ENCODE measurements around the gene OPN5.
"Not testable (repeated sequence)": the region's sequence is repeated elsewhere in the genome, so short reads cannot be mapped to it uniquely, and the experiment has no call there.

The OPN5 gene, protein sequence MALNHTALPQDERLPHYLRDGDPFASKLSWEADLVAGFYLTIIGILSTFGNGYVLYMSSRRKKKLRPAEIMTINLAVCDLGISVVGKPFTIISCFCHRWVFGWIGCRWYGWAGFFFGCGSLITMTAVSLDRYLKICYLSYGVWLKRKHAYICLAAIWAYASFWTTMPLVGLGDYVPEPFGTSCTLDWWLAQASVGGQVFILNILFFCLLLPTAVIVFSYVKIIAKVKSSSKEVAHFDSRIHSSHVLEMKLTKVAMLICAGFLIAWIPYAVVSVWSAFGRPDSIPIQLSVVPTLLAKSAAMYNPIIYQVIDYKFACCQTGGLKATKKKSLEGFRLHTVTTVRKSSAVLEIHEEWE

DNA sequence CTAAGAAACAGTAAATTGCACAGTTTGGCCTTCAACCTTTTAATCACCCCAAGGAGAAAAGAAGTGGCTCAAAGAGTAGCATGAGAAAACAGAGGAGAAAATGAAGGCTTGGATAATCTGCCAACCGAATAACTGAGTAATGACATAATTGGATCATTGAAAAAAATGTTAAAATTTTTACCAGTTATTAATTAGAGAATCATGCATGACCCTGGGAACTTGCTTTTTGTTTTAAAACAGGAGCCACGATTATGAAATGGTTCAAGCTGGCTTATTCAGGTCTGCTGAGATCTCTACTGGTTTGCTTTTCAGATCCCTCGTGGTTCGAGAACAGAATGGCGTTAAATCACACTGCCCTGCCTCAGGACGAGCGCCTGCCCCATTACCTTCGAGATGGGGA is at the start of gene OPN5:
OPN5 (plus strand) TSS at position 301 of the 400 bp plus-strand sequence; CDS start at position 336, 35 bp downstream.
- DNase-seq, result no peak

DNA sequence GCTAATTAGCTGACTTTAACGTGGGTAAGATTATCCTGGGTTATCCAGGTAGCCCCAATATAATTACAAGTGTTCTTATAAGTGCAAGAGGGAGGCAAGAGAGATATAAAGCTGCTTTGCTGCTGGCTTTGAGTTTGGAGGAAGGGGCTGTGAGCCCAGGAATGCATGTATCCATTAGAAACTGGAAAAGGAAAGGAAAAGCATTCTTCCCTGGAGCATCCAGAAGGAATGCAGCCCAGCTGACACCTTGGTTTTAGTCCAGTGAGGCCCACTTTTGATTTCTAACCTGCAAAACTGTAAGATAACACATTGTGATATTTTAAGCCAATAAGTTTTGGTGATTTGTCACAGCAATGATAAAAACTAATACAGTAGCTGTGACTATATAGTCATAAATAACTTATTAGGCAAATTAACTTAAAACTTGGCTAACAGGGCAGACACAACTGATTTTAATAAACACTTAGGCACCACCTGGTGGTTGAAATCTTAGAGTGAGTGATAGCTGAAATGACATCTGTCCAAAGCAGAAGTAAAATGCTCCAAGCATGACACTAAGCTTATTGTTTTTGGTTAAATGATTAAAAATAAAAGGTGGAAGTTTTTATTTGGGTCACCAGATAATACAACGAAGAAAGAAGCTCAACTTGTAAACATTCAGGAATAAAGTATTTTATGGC is 47.8 kb upstream of the OPN5 start:
- DNase-seq, result no peak

DNA sequence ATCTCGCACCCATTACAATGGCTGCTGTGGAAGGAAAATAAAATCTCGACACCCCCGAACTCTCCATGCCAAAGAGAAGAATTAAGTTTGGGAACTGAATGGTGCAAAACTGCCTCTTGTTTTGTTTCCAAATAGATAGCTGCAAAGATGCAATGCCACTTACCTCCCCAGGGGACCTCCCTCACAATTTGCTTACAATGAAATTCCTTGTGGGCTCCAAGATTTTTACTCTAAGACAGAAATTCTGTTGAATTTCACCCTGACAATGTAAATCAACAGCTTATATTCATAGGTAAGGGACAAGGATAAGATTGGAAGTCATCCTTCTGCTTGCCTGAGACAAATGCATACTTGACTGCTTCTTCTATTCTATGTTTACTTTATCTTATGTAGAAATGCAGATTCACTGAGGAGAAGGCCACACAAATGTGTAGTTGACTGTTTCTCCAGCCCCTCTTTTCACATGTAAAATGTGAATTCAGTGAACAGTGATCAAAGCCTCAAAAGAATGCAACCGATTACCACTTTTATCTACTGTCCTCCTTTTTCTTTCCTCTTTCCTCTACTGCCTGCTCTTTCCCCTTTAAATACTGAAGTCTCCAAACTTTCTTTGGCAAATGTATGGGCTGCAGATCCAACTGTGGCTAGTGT is 46.9 kb upstream of the OPN5 start:
- DNase-seq, result no peak

DNA sequence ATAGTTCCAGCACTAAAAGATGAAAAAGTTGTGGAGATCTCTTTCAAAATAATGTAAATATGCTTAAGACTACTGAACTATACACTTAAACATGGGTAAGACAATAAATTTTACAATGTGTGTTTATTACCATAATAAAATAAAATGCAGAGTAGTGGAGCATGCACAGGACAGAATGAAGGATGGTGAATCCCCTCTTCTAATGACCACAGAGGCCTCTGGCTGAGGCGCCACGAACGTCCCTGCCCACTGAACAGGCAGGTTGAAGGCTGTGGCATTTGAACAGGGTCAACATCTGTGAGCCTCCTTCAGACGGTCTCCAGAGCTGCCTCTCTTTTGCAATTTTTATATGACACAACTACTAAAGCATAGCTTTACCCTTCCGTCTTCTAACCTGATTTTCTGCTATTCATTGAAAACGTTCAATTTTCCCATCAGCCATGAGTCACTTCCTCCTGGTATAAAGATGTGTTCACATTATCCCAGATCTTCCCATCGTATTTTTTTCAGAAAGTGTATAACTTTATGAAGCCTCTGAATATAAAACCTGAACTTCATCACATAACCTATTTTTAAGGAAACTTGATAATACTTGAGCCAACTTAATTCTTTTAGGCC is 45.6 kb upstream of the OPN5 start:
- DNase-seq, result no peak

DNA sequence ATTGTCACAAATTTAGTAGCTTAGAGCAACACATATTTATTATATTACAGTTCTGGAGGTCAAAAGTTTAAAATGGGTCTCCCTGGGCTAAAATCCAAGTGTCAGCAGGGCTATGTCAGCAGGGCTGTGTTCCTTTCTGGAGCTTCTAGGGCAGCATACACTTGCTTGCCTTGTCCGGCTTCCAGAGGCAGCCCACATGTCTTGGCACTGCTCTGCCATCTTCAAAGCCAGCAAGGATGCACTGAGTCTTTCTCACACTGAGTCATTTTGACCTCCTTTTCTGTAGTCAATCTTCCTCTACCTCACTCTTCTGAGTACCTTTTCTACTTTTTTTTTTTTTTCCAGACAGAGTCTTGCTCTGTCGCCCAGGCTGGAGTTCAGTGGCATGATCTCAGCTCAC is 44.4 kb upstream of the OPN5 start:
- no peak for DNase-seq

DNA sequence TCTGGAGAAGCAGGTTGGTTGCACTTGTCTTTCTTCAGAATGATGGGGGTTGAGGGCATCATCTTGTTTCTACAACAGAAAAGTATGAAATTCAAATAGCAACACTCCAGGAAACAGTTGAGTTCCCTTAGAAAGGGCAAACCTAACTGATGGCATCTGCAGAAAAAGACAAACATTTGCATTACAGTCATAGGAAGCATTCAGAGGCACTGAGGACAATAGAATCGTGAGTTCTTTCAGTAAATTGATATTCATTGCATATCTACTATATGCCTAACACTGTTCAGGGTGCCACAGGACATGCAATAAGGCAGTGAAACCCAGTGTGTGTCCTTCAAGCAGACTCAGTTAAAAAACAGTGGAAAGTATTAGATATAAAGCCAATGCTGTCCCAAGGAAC is 41.1 kb upstream of the OPN5 start:
- no peak for DNase-seq

DNA sequence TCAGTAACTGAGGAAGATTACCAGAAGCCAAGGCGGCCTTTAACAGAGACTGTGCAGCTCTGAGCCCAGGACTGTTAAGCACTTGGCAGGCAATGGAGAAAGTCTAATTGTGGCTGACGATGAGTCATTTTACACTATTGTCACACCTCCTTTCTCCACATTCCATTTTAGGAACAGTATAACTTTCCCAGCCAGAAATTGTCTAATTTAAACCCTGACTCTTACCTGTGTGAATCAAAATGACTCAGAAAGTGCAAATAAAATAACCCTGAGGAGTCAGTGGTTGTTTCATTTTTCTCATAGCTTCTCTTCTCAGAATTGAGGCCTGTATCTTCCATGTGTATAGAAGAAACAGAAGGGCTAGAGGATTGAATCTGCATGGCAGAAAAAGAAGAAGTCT is 40.0 kb upstream of the OPN5 start:
- no peak for DNase-seq

DNA sequence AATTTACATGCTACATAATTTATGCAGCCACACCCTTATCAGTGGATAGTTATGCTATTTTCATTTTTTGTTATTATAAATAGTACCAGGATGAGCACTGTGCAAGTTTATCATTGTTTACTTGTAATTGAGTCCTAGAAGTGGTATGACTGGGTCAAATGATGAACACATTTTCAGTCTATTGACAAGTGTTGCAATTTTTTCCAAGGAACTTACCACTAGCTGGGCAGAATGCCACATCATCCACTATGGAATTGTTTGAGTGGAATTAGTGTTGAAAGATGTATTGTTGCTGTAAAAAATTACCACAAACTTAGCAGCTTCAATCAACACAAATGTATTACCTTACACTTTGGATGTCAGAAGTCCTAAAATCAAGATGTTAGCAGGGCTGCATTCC is 38.1 kb upstream of the OPN5 start:
- DNase-seq, result no peak

DNA sequence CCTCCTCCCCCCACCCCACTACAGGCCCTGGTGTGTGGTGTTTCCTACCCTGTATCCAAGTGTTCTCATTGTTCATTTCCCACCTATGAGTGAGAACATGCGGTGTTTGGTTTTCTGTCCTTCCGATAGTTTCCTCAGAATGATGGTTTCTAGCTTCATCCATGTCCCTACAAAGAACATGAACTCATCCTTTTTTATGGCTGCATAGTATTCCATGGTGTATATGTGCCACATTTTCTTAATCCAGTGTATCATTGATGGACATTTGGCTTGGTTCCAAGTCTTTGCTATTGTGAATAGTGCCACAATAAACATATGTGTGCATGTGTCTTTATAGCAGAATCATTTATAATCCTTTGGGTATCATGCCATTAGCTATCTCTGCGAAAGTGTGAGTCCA is 36.6 kb upstream of the OPN5 start:
- DNase-seq, result not testable (repeated sequence)

DNA sequence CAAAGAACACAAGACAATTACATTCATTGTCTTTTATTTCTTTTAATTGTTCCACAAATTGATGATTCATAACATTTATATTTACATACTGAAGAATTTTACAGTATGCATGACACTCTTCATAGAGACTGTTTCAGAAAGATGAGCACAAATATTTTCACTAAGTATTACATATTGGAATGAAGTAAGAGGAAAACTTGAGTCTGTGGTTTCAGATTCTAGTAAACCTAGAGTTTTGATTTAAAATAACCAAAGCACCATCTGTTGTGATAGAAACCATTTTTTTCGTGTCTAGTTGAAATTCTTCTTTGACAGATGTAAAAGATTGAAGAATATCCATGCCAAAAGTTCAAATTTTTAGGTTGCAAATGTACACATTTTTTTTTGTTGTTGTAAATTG is 32.1 kb upstream of the OPN5 start:
- DNase-seq, result no peak

DNA sequence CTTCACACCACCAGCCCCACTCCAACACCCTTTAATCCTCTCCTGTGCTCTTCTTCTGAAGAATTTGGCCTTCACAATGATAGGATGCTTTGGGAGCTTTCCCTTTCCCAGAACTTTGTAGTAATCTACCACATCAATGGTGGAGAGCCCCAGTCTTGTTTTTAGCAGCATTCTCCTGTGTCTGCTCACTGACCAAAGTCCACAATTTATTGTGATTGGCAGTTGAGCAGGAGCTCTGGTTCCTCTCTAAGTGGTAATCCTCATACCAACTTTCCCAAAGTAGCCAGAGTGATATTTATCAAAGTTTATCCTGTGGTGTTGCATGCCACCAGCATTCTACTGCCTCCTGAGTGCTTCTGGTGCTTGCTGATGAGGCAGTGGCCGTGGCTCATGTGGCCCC is 29.0 kb upstream of the OPN5 start:
- DNase-seq, result no peak

DNA sequence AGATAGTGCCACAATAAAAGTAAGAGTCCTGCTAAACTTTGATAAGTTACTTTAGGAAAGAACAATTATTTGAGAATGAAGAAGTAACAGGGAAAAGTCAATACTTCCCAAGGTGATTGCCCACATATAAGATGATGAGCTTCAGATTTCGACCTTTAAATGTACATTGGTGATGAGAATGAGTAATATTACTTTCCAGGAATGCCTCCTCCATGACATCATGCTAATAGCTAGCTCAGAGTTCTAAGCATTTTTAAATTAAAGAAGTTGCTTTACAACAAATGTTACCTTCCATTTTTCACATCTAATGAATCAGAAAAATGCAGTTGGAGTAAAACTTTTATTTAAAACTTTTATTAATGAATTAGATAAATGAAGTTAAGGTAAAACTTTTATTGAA is 22.5 kb upstream of the OPN5 start:
- no peak for DNase-seq

DNA sequence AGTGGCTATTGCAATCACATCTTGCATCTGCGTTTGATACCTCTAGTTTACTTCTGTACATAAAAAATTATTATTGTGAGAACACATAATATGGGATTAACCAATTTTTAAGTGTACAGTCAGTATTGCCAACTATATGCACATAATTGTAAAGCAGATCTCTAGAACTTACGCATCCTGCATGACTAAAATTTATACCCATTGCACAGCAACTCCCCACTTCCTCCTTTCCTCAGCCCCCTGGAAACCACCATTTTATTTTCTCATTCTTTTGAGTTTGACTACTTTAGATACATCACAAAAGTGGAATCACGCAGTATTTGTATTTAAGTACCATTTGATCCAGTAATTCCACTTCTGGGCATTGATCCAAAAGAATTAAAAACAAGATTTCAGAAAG is 19.3 kb upstream of the OPN5 start:
- DNase-seq, result no peak

DNA sequence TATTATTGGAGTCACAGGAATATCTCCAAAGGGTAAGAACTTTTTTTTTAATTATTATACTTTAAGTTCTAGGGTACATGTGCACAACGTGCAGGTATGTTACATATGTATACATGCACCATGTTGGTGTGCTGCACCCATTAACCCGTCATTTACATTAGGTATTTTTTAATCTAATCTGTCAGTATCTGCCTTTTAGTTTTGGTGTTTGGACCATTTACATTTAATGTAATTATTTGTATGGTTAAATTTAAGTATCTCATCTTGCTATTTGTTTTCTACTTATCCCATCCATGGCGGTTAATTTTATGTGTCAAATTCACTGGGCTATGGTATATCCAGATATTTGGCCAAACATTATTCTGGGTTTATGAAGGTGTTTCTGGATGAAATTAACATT is 15.4 kb upstream of the OPN5 start:
- no peak for DNase-seq

DNA sequence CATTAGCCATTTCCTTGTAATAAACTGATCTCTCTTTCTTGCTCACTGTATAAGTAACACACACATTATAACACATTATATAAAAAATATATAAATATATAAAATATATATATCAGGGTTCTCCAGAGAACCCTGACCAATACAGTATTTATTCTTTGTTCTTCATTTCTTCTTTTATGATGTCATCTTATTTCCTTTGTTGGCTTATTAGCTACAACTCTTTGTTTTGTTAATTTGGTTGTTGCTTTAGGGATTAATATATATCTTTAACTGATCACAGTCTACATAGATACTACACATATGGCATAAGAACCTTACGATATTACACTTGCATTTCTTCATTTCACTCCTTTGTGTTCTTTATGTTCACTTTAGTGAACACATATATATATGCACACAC is 14.7 kb upstream of the OPN5 start:
- DNase-seq, result no peak

DNA sequence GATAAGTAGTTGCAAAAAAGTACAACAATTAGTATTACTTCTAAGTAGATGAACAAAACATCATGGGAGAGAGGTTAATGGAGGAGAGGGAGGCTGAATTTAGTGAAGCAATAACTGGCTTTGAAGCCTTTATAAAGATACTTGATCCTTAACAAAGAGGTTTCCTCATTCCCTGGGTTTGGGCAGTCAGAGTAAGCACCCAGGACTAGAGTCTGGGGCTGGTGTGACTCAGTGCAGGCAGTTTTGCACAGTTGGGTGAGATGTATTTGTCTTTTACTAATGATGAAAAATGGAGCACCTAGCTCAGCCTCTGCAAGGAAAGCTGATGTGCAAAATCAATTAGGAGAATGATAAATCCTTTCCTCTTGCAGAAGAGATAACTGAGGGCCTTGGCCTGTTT is 11.8 kb upstream of the OPN5 start:
- DNase-seq, result no peak

DNA sequence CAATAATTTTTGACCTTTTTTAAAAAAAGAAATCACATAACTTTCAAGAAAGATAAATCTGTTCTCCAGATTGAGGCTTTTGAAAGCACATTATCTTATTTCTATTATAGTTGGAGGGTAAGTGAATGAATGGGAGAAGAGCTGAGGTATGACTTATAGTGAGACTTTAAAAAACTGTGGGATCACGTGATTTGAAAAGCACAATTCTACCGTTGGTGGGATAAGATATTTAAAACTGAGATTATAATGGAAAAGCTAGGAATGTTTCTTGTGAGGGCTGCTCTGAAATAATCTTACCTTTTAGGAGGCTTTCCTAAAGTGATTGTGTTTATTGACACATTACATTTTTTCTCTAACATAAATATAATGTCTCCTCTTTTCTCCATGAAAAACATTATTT is 9.5 kb upstream of the OPN5 start:
- no peak for DNase-seq

DNA sequence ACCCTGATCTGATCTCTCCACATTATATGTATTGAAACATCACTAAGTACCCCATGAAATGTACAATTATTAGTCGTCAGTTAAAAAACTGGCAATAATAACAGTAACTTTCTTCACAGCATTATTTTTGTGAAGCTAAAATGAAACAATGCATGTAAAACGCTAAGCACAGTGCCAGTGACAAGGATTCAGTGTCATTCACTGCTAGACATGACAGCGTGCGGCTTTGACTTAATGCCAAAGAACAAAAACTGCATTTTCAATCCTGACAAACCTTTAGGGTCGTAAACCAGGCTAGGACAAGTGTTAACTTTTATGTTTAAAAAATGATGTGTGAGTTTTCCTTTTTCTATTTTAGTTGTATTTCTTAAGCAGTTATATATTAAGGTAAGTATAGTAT is 8.8 kb upstream of the OPN5 start:
- no peak for DNase-seq

DNA sequence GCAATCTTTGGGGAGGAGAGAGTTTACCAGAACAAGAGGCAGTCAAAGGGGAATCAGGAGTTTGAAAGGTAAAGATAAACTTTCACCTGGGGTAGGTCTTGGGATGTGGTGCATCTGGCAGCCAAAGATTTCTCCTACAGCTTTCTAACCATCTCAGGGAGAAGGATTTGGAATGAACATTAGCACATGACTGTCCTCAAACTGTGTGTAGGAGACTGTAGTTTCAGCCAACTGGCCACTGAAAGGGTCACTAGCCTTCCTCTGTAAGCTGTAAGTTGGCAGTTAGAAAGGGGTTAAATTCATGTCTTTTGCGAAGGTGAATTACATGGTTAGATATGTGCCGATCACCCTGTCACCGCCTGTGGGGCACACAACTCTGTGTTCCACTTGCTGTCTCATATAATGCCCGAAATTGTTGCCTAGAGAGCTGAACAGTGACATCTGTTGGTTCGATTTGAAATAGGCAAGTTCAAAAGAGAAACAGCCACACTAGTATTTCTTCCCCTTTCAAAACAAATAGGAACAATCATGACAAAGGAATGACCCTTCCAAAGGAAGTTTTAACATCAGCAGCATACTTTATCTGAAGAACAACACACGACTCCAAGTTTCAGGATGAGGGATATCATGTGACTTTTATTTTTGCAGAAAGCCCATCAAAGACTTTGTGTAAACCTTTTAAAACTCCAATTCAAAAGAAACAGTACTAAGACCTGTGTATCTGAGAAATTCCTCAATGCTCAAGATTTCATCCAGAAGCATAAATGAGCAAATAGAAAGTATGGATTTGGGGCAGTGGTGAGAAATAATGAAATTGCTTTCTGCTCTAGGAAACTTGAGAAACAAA is 1.1 kb upstream of the OPN5 start:
- DNase-seq, result peak; percentile 19

DNA sequence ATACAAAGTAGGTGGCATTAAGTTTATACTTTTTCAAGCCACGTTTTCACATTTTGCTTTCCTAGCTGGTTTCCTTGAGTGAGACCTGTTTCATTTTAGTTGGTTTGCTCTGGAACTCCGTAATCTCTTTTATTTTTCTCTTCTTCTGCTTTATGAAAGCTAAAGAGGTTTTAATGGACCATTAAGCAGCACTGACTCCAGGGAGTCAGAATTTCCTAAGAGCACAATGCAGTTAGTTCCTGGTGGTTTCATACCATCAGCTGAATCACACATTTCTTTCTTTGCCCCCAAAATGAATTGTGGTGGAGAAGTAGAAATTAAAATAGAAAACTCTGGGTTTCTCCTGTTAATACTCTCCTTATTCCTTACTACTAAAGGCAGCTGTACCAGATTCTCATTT is 3.4 kb downstream of the OPN5 start:
- no peak for DNase-seq

DNA sequence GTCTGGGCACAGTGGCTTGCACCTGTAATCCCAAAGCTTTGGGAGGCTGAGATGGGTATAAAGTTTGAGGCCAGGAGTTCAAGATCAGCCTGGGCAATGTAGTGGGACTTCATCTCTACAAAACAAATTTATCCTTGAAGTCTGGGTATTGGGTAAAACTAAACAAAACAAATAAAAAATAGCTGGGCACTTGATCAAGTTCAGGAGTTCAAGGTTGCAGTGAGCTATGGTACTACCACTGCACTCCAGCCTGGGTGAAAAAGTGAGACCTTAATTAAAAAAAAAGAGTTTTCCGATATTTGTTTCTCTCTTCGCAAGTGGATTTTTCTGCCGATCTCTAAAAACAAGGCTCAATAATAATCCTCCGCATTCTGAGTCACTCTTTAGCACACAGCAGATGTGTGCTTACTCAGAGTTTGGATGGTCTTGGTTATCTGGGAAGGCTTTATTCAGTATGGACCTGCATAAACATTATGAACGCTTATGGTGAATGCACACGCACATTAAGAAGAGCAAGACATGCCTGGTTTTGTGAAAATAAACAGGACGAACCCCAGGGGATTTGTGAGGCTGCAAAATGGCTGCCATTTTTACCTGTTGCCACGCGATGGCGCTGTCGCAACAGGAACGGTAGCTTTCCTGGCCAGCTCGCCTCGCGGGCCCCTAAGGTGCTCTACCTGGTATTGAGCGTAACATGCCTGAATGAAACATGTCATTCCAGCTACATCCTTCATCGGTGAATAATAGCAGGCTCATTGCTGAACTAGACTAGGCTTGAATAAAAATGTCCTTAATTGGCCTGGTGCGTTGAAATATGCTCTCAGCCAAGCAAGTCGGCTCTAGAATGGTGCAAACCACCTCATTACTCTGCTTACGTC is 6.0 kb downstream of the OPN5 start:
- peak; percentile 34 for DNase-seq

DNA sequence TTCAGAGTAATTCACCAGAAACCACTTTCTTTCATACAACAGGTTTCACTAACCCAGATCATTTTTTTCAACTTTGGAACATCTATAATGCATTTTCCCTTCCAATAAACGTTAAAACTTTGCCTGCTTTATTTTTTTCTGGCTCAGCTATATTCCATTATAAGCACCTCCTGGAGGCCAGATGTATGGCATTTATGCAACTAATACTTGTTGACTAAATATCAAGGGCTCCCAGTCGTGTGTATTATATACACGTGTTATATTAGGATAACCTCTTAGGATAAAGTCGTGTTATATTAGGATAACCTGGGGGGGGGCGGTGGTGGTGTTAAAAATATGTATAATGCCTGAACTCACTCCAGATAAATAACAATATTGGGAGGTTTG is 6.7 kb downstream of the OPN5 start:
- no peak for DNase-seq
